ENCODE measurements around the gene CABP4.

The CABP4 gene

DNA sequence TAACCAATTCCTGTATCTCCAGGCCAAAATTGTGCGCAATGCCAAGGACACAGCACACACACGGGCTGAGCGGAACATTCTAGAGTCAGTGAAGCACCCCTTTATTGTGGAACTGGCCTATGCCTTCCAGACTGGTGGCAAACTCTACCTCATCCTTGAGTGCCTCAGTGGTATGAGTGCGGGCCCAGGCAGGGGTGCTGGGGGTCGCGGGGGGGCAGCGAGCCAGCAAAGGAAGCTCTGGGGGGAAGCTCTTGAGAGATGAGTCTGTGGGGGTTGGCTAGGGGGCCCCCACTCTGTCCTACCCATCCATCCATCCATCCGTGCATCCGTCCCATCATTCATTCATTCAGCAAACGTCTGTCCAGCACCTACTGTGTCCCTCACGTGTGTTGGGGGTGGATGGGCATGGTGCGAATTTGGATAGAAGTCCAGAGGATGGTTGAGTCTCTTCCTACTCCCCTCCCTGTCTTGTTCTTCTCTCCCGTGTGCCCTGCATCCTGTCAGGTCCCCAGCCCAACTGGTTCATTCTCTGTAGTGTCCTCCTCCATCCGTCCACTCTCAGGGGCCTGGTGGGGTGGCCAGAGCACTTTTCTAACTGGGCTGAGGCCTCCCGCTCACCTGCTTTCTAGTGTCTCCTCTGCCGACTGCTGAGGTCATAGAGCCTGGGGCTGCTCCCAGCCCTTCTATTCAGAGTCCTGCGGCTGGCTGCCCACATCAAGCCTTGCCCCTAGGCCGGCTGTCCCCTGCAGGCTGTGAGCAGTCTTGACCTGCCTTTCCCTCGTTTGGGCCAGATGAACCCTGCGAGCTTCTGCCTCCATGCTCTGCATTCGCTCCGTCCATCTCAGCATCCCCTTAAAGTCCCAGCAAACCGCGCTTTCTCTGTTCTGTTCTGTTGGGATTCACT, 23.6 kb upstream of the CABP4 start:
- H3K36me3 ChIP-seq (ENCODE audit: control insufficient read depth in 1 of 2, insufficient read depth in 2 of 2, low read length in 2 of 2), result peaks cover 11 to 51% of the 10 kb centered on the region in 2 donors

DNA sequence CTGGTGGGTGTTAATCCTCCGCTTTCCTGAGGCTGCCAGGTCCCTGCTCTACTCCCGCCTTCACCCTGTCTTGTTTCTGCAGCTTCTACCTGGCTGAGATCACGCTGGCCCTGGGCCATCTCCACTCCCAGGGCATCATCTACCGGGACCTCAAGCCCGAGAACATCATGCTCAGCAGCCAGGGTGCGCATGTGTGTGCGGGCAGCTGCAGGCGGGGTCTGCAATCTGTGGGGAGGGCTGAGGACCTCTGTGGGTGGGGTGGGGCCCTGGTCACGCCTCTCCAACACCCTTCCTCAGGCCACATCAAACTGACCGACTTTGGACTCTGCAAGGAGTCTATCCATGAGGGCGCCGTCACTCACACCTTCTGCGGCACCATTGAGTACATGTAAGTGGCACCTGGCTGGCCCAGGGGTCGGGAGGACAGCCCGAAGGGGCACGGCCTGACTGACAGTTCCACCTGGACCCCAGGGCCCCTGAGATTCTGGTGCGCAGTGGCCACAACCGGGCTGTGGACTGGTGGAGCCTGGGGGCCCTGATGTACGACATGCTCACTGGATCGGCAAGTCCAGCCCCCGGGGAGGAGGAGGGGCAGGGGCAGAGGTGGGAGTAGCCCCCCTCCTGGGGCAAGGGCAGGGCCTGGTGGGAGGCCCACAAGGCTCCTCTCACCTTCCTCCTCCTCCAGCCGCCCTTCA, 22.4 kb upstream of the CABP4 start:
- peaks cover 11 to 58% of the 10 kb centered on the region in 2 donors for H3K36me3 ChIP-seq (ENCODE audit: control insufficient read depth in 1 of 2, insufficient read depth in 2 of 2, low read length in 2 of 2)
- H3K4me1 ChIP-seq (ENCODE audit: control insufficient read depth in 1 of 2, insufficient read depth in 2 of 2, low read length in 2 of 2), result peaks cover 0 to 15% of the 10 kb centered on the region in 2 donors
- no peak overlapping the region for H3K27ac ChIP-seq (ENCODE audit: low read length)
- no peaks in the 10 kb centered on the region for H3K27me3 ChIP-seq (ENCODE audit: low read depth, low read length)
- no peaks in the 10 kb centered on the region for H3K9me3 ChIP-seq (ENCODE audit: control insufficient read depth in 1 of 2, low read length in 2 of 2)
- no peak overlapping the region for H3K4me3 ChIP-seq (ENCODE audit: low read depth in 1 of 2, low read length in 2 of 2)

More for the DNA sequence above, 23.6 kb upstream of the CABP4 start:
- Histone ChIP-seq H3K27me3 (ENCODE audit: low read depth, low read length) (no peaks in the 10 kb centered on the region), H3K4me1 (ENCODE audit: control insufficient read depth in 1 of 2, insufficient read depth in 2 of 2, low read length in 2 of 2) (peaks cover 0 to 21% of the 10 kb centered on the region in 2 donors), H3K4me3 (ENCODE audit: low read depth in 1 of 2, low read length in 2 of 2) (no peak overlapping the region), H3K9me3 (ENCODE audit: control insufficient read depth in 1 of 2, low read length in 2 of 2) (no peaks in the 10 kb centered on the region), H3K27ac (ENCODE audit: low read length) (no peak overlapping the region)

DNA sequence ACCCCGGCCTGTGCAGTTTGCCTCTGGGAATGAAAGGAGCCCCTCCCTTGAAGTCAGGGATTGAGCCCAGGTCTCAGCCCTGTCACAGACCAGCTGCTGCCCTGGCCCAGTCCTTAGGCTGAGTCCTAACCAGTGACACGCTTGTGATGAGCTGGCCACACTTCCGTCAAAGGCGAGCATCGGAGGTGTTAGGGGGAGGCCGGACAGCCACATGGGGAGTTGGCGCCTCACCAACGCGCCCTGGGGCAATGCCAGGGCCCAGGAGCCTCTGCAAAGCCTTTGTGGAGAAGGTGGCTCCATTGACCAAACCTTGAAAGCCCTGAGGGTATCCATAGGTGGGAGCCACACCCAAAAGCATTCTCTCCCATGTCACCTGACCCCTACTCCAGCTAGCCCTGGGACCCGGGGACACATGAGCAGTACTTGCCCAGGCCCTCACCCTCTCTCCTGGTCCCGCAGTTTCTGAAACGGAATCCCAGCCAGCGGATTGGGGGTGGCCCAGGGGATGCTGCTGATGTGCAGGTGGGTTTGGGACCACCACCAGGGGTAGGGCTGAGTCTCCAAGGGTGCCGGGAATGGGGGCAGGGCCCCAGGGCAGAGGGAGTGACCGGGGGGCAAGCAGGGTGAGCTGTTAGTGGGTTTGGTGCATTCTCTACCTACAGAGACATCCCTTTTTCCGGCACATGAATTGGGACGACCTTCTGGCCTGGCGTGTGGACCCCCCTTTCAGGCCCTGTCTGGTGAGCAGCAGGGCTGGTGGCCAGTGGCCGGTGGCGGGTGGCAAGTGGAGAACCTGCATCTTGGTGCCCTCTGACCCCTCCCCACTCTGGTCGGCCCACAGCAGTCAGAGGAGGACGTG, 21.4 kb upstream of the CABP4 start:
- H3K4me1 ChIP-seq (ENCODE audit: control insufficient read depth in 1 of 2, insufficient read depth in 2 of 2, low read length in 2 of 2), result peaks cover 0 to 11% of the 10 kb centered on the region in 2 donors

DNA sequence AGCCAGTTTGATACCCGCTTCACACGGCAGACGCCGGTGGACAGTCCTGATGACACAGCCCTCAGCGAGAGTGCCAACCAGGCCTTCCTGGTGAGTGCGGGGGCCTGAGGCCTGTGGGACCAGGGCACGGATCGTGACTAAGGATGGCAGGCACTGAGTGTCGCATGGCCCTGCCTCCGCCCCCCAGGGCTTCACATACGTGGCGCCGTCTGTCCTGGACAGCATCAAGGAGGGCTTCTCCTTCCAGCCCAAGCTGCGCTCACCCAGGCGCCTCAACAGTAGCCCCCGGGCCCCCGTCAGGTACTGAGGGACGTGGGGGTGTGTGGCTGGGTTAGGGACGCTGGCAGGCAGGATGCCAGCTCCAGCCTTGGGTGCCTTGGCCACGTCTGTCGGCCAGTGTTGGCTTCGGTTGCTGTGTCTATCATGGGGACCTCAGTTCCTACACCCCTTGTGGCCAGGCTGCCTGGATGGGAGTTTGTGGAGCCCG, 20.7 kb upstream of the CABP4 start:
- Histone ChIP-seq H3K27ac (ENCODE audit: low read length) (no peak overlapping the region), H3K4me1 (ENCODE audit: control insufficient read depth in 1 of 2, insufficient read depth in 2 of 2, low read length in 2 of 2) (peaks cover 0 to 7% of the 10 kb centered on the region in 2 donors), H3K27me3 (ENCODE audit: low read depth, low read length) (no peaks in the 10 kb centered on the region), H3K9me3 (ENCODE audit: control insufficient read depth in 1 of 2, low read length in 2 of 2) (no peaks in the 10 kb centered on the region), H3K4me3 (ENCODE audit: low read depth in 1 of 2, low read length in 2 of 2) (no peak overlapping the region), H3K36me3 (ENCODE audit: control insufficient read depth in 1 of 2, insufficient read depth in 2 of 2, low read length in 2 of 2) (peaks cover 11 to 73% of the 10 kb centered on the region in 2 donors)

More for the DNA sequence above, 21.4 kb upstream of the CABP4 start:
- H3K36me3 ChIP-seq (ENCODE audit: control insufficient read depth in 1 of 2, insufficient read depth in 2 of 2, low read length in 2 of 2), result peaks cover 11 to 67% of the 10 kb centered on the region in 2 donors
- no peak overlapping the region for H3K27ac ChIP-seq (ENCODE audit: low read length)
- H3K27me3 ChIP-seq (ENCODE audit: low read depth, low read length), result no peaks in the 10 kb centered on the region
- no peak overlapping the region for H3K4me3 ChIP-seq (ENCODE audit: low read depth in 1 of 2, low read length in 2 of 2)
- no peaks in the 10 kb centered on the region for H3K9me3 ChIP-seq (ENCODE audit: control insufficient read depth in 1 of 2, low read length in 2 of 2)

DNA sequence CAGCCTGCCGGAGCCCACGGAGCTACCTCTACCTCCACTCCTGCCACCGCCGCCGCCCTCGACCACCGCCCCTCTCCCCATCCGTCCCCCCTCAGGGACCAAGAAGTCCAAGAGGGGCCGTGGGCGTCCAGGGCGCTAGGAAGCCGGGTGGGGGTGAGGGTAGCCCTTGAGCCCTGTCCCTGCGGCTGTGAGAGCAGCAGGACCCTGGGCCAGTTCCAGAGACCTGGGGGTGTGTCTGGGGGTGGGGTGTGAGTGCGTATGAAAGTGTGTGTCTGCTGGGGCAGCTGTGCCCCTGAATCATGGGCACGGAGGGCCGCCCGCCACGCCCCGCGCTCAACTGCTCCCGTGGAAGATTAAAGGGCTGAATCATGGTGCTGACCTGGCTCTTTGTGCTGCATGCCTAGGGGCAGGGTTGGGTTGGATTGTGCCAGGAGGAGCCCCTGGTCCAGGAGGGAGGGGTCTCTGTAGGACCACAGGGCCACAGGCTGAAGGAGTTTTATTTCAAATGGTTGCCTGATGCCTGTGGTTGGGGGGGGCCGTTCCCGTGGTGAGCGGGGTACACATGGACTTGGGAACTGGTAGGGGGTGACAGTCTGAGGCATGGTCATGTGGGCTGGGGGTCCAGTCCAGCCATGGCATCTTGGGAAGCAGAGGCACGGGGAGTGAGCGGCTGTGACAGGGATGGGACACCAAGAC, 20.0 kb upstream of the CABP4 start:
- H3K4me1 ChIP-seq (ENCODE audit: control insufficient read depth in 1 of 2, insufficient read depth in 2 of 2, low read length in 2 of 2), result peaks cover 0 to 4% of the 10 kb centered on the region in 2 donors
- no peaks in the 10 kb centered on the region for H3K9me3 ChIP-seq (ENCODE audit: control insufficient read depth in 1 of 2, low read length in 2 of 2)
- no peaks in the 10 kb centered on the region for H3K27me3 ChIP-seq (ENCODE audit: low read depth, low read length)
- no peak overlapping the region for H3K27ac ChIP-seq (ENCODE audit: low read length)
- no peak overlapping the region for H3K4me3 ChIP-seq (ENCODE audit: low read depth in 1 of 2, low read length in 2 of 2)
- peaks cover 11 to 80% of the 10 kb centered on the region in 2 donors for H3K36me3 ChIP-seq (ENCODE audit: control insufficient read depth in 1 of 2, insufficient read depth in 2 of 2, low read length in 2 of 2)

DNA sequence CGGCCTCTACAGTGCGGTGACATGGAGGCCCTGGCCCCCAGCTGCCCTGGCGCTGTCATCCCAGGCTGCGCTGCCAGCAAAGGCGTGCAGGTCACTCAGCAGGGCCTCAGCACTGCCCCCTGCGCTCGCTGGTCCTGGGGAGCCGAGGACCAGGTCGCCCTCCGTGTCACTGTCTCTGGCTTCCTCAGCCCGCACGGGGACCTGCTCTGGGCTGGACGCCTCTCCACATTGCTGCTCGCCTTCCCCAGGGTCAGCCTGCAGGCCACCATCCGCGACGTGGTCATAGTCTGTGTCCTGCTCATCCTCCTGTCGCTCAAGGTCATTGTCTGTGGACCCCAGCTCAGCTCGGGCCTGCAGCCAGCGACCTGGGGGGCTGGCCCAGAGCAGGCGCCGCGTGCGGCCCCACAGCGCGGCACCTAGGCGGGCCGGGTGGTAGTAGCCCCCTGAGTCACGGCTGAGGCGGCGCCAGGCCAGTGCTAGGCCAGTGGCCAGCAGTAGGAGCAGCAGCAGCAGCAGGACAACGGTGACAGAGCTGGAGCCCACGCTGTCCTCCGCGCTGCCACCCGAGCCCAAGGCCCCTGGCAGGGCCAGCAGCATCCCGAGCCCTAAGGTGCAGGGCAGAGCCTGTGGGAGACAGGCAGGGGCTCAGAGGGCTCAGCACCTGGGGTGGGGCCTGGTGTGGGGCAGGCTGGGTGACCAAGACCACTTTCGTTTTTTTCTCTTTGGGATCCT, 19.3 kb upstream of the CABP4 start:
- Histone ChIP-seq H3K27me3 (ENCODE audit: low read depth, low read length) (no peaks in the 10 kb centered on the region), H3K4me1 (ENCODE audit: control insufficient read depth in 1 of 2, insufficient read depth in 2 of 2, low read length in 2 of 2) (peaks cover 0 to 4% of the 10 kb centered on the region in 2 donors), H3K27ac (ENCODE audit: low read length) (no peak overlapping the region), H3K9me3 (ENCODE audit: control insufficient read depth in 1 of 2, low read length in 2 of 2) (no peaks in the 10 kb centered on the region), H3K4me3 (ENCODE audit: low read depth in 1 of 2, low read length in 2 of 2) (no peak overlapping the region), H3K36me3 (ENCODE audit: control insufficient read depth in 1 of 2, insufficient read depth in 2 of 2, low read length in 2 of 2) (peaks cover 11 to 87% of the 10 kb centered on the region in 2 donors)

DNA sequence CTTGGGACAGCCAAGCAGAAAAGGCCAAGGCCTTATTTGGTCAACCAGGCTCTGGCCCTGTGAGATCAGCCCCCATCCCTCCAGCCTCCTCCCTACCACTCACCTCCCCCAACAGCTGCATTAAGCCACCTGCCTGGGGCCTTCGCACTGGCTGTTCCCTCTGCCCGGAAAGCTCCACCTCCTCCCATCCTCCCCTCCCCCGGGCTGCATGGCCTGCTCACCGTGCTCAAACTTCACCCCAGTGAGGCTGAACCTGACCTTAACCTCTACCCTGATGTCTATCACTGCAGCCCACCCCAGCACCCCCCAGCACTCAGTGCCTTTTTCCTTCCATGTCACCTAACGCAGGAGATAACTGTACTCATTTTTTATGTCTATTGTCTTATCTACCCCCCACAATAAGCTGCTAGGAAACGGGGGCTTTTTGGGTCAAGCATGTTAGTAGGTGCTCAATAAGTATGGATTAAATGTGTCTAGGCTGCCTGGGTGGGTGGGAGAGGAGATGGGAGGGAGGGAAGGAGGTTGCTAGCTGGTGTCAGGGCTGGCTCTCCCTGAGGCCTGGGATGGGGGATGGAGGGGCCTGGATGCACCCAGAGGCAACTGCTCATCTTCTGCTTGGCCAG, 18.6 kb upstream of the CABP4 start:
- Histone ChIP-seq H3K36me3 (ENCODE audit: control insufficient read depth in 1 of 2, insufficient read depth in 2 of 2, low read length in 2 of 2) (peaks cover 11 to 87% of the 10 kb centered on the region in 2 donors), H3K4me1 (ENCODE audit: control insufficient read depth in 1 of 2, insufficient read depth in 2 of 2, low read length in 2 of 2) (peaks cover 0 to 4% of the 10 kb centered on the region in 2 donors), H3K4me3 (ENCODE audit: low read depth in 1 of 2, low read length in 2 of 2) (peak overlapping the region in 1 of 2 donors; percentile 3), H3K9me3 (ENCODE audit: control insufficient read depth in 1 of 2, low read length in 2 of 2) (no peaks in the 10 kb centered on the region), H3K27ac (ENCODE audit: low read length) (no peak overlapping the region), H3K27me3 (ENCODE audit: low read depth, low read length) (no peaks in the 10 kb centered on the region)

DNA sequence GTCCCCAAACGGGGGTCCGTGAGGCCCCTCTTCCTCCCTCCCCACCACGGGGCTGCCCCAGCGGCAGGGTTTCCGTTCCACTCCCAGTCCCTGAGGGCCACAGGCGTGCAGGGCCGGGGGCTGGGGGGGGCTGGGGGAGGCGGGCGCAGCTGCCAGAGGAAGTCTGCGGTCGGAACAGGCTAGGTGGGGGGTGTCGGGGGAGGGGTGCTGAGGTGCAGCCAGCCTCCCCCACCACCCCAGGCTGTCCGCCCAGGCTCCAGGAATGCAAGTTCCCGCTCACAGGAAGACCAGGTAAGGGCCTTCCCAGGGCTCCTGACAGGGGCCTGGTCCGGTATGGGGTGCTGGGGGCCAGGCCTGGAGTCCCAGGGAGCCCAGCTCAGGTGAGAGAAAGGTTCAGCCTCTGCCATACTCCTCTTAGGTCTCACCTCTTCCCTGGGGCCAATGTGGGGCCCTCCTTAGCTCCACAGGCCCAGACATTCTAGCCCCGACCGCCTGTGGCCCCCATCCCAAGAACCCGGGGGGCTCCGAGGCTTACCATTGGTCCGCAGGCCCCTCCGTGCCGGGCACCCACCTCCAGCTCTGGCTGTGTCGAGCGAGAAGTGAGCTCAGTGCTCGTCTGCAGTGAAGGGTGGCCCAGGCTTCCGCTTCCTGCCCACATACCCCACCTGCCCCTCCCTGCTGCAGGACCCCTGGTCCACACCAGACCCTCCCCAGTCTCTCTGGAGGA, 17.9 kb upstream of the CABP4 start, which contains the start of gene PTPRCAP:
Gene PTPRCAP (minus strand): TSS at position 601 of the 727 bp plus-strand sequence. CDS start 63 bp downstream, at position 538.
- peaks cover 0 to 9% of the 10 kb centered on the region in 2 donors for H3K4me1 ChIP-seq (ENCODE audit: control insufficient read depth in 1 of 2, insufficient read depth in 2 of 2, low read length in 2 of 2)
- peaks cover 11 to 85% of the 10 kb centered on the region in 2 donors for H3K36me3 ChIP-seq (ENCODE audit: control insufficient read depth in 1 of 2, insufficient read depth in 2 of 2, low read length in 2 of 2)
- H3K9me3 ChIP-seq (ENCODE audit: control insufficient read depth in 1 of 2, low read length in 2 of 2), result no peaks in the 10 kb centered on the region
- H3K4me3 ChIP-seq (ENCODE audit: low read depth in 1 of 2, low read length in 2 of 2), result peak within 1 kb of the TSS in 1 of 2 donors; percentile 3
- no peak within 1 kb of the TSS for H3K27ac ChIP-seq (ENCODE audit: low read length)
- H3K27me3 ChIP-seq (ENCODE audit: low read depth, low read length), result no peaks in the 10 kb centered on the region

DNA sequence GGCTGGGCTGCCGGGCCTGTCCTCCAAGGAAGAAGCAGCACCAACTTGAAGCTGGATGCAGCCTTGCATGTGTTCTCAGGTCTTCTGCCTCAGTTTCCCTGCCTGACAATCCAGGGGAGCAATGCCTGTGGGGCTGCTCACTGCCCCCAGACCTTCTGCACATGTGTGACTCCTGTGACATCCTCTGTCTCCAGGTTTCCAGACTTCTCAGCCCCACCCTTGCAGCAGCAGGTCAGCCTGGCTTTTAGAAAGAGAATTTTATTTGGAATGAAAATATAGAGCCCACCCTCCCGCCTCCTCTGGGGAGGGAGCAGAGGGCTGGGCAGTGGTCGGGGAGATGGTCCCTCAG, 17.4 kb upstream of the CABP4 start:
- Histone ChIP-seq H3K4me1 (ENCODE audit: control insufficient read depth in 1 of 2, insufficient read depth in 2 of 2, low read length in 2 of 2) (peaks cover 0 to 14% of the 10 kb centered on the region in 2 donors), H3K9me3 (ENCODE audit: control insufficient read depth in 1 of 2, low read length in 2 of 2) (no peaks in the 10 kb centered on the region), H3K36me3 (ENCODE audit: control insufficient read depth in 1 of 2, insufficient read depth in 2 of 2, low read length in 2 of 2) (peaks cover 6 to 81% of the 10 kb centered on the region in 2 donors), H3K27ac (ENCODE audit: low read length) (no peak overlapping the region), H3K27me3 (ENCODE audit: low read depth, low read length) (no peaks in the 10 kb centered on the region), H3K4me3 (ENCODE audit: low read depth in 1 of 2, low read length in 2 of 2) (no peak overlapping the region)
